ENCODE data around the gene GMDS.

GMDS gene

GRCh38 chr6:1787894-1788293 is 457.5 kb downstream of the GMDS start:
- DNase-seq, result no peak

DNA sequence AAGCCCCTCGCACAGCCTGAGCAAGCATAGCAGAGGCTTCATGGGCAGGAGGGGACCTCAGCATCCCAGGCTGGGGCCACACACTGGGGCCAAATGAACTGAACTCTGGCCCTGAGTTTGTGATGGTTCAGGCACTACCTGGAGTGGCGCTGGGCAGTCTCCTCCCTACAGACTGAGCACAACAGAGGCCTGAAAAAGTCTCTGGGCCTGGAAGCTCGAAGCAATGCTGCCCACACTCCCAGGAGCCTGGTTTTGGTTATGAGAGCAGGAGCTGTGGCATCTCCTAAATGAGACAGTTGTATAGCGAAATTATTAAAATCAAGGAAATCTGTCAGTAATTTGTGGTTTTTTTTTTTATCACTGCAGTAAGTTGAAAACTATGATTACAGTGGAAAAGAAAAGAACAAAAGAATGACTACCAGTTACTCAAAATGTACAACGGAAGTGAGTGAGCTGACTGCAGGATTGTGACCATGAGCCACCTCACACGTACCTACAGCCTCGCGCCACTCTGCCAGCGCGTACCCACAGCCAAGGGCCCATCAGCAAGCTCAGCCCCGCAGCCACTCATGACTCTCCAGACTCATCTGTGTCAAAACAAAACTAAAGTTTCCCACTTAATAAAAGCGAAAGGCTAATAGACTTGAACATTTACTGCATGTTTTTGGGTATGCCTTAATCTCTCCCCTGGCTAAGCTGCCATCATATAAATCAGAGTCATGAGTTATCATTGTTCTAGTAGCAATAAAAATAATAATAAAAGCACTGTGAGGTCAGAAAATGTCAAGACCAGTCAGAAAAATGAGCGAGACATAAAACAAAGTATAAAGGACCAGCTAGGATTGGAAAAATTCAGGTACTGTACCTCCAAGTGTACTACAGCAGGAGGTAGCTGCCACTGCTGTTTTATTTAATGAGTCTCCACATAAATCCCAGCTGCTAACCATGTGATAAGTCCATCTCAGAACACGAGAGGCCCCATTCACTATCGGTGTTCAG is 458.7 kb downstream of the GMDS start:
- no peak for DNase-seq

GRCh38 chr6:1784422-1784884 is 461.0 kb downstream of the GMDS start:
- DNase-seq, result no peak

GRCh38 chr6:1781817-1782184 is 463.6 kb downstream of the GMDS start:
- no peak for DNase-seq

DNA sequence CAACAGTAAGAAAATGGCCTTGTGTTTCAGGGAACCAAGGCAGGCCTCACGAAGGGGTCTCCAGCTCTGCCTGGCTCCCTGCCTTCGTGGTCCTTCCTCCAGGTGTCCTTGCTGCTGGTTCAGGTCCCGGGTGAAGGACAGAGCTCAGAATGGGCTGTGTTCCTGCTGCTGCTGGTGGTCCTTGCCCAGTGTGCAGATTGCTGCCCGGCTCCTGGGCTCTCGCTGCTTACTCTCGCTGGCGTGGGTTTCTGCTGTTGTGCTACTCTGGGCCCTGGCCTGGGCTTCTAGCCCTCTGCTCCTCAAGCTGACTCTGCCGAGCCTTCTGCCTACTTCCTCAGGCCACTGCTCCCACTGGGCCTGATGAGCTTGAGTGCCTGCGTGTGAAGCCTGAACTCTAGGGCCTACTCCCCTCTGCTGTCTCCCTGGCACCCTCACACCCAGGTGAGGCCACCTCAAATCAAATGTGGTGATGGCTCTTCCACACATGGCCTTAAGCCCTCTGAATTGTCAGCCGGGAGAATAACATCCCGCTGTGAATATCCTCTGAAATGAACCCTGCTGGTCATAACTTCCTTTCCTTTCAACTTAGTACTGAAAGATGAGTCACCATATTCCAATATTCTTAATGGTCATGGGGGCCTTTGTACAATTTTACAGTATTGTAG is 464.1 kb downstream of the GMDS start:
- no peak for DNase-seq

- no peak for DNase-seq
These were observed 465.0 kb downstream of the GMDS start for GRCh38 chr6:1780251-1780867.

DNA sequence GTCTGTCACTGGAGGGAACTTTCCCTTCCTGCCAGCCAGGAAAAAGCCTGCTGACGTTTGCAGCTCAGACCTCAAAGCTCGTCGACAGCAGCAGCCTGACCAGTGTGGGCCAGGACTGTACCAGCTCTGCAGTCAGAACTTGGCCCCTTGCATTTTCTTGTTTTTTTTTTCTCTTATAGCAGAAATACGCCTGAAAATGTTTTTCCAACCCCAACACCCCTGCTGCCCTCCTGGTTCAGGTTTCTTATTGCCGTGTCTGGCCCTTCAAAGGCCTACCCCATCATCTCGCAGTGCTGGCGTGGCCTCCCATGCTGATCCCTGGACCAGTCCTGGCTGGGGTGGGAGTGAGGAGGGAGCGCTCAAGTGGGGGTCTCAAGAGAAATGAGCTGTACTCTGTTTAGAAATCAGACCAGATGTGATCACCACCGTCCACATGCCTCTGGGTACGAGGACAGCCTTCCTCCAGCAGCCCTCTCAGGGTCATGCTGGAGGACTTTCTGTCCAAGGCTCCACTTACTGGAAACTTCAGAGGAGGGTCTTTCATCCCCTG is 466.6 kb downstream of the GMDS start:
- no peak for DNase-seq

- DNase-seq, result no peak
These were observed 467.3 kb downstream of the GMDS start for GRCh38 chr6:1777921-1778685.

- DNase-seq, result no peak
These were observed 470.0 kb downstream of the GMDS start for GRCh38 chr6:1775441-1775840.

- DNase-seq, result no peak
These were observed 471.0 kb downstream of the GMDS start for GRCh38 chr6:1774226-1774915.

DNA sequence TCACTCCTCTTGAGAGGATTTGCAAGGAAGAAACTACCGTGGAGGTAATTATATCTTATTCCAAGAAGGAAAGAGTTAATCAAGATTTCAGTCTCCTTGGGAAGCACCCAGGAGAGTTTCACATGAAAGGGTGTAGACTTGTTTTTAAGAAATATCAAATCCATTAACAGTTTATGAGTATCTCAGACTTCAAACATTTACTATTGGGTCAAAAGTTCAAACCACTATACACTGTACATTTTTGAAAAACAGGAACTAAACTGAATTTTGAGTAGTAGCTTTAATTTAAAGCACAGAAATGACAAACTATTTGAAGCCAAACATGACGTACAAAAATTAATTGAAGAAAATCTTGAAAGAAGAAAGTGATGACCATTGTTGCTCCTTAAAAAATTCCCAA is 471.7 kb downstream of the GMDS start:
- DNase-seq, result no peak

DNA sequence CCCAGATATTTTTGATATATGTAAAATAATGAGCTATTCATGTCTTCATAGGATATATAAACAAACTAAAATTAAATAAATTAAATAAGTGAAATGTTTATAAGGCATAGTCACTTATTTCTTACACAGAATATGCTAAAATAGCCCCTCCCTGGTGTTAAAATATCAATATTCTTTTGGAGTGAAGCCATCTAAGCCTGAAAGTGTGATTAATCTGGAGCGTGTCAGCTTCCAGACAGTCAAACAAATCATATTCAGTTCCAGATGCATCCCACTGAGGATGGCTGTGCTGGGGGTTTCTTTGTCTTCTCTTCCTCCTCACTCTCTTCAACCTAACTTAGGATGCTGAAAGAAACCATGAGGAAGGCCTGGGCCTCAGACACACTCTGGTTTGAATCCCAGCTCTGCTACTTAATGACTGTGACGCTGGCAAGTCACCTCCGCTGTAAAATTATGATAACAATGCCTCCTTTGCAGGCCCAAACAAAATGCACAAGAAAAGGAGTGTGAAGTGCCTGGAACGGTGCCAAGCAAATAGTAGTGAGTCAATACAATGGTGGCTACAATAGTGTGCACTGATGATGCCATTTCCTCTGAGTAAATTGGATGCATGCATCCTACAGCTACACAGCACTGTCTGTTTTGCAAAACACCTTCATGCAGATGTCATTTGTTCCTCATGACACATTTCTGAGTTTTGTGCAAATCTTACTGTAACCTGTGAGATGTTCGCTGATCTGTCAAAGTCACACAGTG is 474.3 kb downstream of the GMDS start:
- peak; percentile 65 for DNase-seq

DNA sequence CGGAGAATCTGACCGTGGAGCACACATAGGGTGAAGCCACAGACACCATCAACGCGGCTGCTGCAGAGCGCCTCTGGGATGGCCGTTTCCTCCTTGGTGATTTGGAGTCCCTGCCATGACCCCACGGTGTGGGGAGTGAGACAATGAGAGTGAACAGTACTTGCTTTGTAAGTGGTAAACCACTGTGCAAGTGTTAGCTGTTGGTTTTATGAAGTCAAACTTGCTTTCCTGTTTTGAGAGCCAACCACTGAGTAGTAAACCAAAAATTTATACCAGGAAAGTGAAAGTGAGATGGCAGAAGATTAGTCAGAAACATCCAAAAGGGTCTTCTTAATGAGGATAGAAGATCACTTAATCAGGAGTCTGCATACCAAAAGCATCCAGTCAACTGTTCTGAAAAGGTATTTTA is 475.0 kb downstream of the GMDS start:
- no peak for DNase-seq

GRCh38 chr6:1767481-1768246 is 477.7 kb downstream of the GMDS start:
- DNase-seq, result no peak

- no peak for DNase-seq
These were observed 478.8 kb downstream of the GMDS start for GRCh38 chr6:1766654-1767053.

DNA sequence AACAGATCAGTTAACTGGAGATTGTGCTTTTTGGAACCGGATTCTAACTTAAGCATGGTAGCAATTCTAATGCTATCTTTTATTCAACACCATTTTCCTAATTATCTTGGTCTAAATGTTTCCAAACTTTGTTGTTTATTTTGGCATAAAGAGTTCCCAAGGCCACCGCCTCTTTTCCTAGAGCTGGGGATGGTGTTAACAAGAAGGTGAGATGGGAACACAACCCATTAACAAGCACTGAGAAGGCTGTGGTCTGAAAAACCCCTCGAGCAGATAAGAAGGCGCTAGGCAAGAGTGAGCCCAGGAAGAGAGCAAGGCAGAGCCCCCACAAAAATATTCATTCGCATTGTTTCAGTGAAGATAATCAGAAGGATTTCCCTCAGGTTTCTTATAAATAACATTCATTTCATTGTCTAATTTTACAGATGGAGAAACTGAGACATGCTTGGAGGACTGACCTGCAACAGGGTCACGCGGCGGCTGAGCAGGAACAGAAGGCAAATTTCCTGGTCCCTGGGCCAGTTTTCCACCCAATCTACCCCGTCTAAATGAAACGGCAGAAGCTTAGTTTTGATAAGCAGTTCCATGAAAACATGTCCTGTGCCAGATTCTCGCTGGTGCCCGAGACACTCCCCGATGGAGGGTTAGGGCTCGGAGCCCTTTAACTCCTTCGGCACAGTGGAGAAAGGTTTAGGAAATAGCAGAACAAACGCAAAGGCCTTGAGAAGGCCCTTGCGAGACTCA is 480.1 kb downstream of the GMDS start:
- no peak for DNase-seq

- no peak for DNase-seq
These were observed 480.9 kb downstream of the GMDS start for GRCh38 chr6:1764397-1764987.

- DNase-seq, result no peak
These were observed 482.0 kb downstream of the GMDS start for GRCh38 chr6:1763404-1763803.

DNA sequence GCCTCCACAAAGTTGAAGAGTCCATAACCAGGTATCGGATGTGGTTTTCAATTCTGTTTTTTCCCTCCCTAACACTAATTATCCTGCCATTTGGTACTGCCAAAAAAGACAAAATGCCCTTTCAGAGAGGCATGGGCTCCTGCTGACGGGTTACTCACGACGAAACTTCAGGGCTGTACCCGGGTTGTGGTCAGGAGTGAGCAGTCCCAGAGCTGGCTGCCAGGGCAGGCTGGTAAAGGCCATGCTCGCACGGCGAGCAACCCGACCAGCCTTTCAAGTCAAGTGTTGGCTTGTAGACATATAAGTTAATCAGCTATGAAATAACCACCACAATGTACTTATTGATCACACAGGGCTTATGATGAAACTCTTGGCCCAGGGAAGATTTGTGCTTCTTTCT is 483.2 kb downstream of the GMDS start:
- no peak for DNase-seq

Measured in NCI-H1436 treated with DMSO at 0.1 percent for 48 hours (cell line).